HL-60 (cell line): ENCODE data around the gene DOCK6.

ENCODE experiments used
- TF ChIP-seq, protein P1 (sequence below): IDR thresholded peaks from one replicate; pipeline ENCODE4 v1.5.1; 2011; ENCODE audit warnings: low read length, control low read depth, inconsistent platforms; ENCODE audit not compliant: insufficient read depth
- TF ChIP-seq, protein P2 (sequence below): IDR thresholded peaks from 2 replicates; pipeline ENCODE4 v1.6.1; 2012; ENCODE audit warnings: low read depth; ENCODE audit not compliant: insufficient replicate concordance

GRCh38 chr19:11291991-11292390 lies 29.7 kb upstream of the DOCK6 start:
- TF ChIP-seq, protein P1, sequence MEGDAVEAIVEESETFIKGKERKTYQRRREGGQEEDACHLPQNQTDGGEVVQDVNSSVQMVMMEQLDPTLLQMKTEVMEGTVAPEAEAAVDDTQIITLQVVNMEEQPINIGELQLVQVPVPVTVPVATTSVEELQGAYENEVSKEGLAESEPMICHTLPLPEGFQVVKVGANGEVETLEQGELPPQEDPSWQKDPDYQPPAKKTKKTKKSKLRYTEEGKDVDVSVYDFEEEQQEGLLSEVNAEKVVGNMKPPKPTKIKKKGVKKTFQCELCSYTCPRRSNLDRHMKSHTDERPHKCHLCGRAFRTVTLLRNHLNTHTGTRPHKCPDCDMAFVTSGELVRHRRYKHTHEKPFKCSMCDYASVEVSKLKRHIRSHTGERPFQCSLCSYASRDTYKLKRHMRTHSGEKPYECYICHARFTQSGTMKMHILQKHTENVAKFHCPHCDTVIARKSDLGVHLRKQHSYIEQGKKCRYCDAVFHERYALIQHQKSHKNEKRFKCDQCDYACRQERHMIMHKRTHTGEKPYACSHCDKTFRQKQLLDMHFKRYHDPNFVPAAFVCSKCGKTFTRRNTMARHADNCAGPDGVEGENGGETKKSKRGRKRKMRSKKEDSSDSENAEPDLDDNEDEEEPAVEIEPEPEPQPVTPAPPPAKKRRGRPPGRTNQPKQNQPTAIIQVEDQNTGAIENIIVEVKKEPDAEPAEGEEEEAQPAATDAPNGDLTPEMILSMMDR, result no peak
- TF ChIP-seq, protein P2, sequence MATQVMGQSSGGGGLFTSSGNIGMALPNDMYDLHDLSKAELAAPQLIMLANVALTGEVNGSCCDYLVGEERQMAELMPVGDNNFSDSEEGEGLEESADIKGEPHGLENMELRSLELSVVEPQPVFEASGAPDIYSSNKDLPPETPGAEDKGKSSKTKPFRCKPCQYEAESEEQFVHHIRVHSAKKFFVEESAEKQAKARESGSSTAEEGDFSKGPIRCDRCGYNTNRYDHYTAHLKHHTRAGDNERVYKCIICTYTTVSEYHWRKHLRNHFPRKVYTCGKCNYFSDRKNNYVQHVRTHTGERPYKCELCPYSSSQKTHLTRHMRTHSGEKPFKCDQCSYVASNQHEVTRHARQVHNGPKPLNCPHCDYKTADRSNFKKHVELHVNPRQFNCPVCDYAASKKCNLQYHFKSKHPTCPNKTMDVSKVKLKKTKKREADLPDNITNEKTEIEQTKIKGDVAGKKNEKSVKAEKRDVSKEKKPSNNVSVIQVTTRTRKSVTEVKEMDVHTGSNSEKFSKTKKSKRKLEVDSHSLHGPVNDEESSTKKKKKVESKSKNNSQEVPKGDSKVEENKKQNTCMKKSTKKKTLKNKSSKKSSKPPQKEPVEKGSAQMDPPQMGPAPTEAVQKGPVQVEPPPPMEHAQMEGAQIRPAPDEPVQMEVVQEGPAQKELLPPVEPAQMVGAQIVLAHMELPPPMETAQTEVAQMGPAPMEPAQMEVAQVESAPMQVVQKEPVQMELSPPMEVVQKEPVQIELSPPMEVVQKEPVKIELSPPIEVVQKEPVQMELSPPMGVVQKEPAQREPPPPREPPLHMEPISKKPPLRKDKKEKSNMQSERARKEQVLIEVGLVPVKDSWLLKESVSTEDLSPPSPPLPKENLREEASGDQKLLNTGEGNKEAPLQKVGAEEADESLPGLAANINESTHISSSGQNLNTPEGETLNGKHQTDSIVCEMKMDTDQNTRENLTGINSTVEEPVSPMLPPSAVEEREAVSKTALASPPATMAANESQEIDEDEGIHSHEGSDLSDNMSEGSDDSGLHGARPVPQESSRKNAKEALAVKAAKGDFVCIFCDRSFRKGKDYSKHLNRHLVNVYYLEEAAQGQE, result no peak
